ENCODE measurements around the gene PARP12.

DNA sequence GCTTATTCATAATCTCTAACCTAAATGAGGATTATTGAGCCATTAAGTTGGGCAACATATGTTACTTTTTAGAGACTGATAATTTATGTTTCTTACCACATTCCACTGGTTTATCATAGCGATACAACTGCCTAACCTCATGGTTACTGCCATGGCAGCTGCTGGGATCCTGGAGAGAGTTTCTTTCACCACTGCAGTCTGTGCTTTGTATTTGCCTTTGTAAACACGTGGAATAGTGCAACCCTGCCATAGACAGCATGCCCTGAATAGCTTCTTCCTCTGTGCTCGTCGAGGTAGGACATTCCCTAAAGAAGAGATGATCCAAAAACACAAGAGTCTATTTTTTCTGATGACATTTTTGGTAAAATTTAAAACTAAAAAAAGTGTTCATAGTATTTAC is 33.7 kb upstream of the PARP12 start:
- TF ChIP-seq POLR2A (IDR thresholded peaks at IDR 0.05; ENCODE audit: insufficient read depth in 1 of 2, low read depth in 2 of 2, low read length in 2 of 2) (no peak), EP300 (IDR thresholded peaks at IDR 0.05; ENCODE audit: low read depth in 2 of 2, low read length in 2 of 2) (no peak), EP300 (CRISPR knock-in tag; IDR thresholded peaks at IDR 0.05; ENCODE audit: borderline replicate concordance) (no peak), NR2C2 (CRISPR knock-in tag; IDR thresholded peaks at IDR 0.05; ENCODE audit: borderline replicate concordance) (no peak)
- TF ChIP-seq, protein P1, sequence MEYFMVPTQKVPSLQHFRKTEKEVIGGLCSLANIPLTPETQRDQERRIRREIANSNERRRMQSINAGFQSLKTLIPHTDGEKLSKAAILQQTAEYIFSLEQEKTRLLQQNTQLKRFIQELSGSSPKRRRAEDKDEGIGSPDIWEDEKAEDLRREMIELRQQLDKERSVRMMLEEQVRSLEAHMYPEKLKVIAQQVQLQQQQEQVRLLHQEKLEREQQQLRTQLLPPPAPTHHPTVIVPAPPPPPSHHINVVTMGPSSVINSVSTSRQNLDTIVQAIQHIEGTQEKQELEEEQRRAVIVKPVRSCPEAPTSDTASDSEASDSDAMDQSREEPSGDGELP (IDR thresholded peaks at IDR 0.05; ENCODE audit: borderline replicate concordance, low read depth) = no peak
